ENCODE data around the gene PARP8. TPM values are rescaled to one million over a fixed set of nuclear protein-coding genes. Genes with fewer than 3 reads are reported as not detected.
A peak's percentile ranks its signal among the peaks of the same experiment; 100 is the strongest.

The PARP8 gene
- total RNA-seq, 2 experiments from 2014 or later = 181 to 200 TPM

DNA sequence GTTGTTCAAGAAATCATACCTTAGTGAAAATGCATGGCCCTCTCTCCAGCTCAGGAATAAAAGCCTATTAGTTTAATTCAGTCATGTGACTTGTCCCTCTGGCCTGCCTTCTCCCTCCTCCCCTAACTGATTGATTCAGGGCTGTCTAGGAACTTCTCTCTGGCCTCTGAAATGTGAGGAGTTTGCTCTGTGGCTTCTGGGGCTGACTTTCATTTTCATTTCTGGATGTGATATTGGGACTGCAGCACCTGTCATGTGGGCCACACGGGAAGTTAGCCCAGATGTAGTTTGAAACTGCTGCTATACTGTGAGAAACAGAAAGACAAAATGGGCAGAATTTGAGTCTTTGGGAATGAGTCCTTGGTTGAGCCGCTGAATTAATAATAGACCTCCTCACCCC, 44.8 kb downstream of the PARP8 start:
- peak overlapping the region; percentile 85 for H3K4me3 Mint-ChIP-seq
- peak; percentile 93 for ATAC-seq (ENCODE audit: poor library complexity)
- peak; percentile 21 to 90 (median 39) for DNase-seq
- H3K9me3 ChIP-seq (ENCODE audit: control insufficient read depth in 1 of 2, insufficient read depth in 1 of 2, low read length in 2 of 2) = no peaks in the 10 kb centered on the region
- H3K27ac ChIP-seq (ENCODE audit: low read depth in 1 of 2, low read length in 2 of 2) = peak overlapping the region; percentile 71 to 74
- peaks cover 31% of the 10 kb centered on the region for H3K4me1 ChIP-seq (ENCODE audit: insufficient read depth, low read length)
- peaks cover 7% of the 10 kb centered on the region for H3K36me3 Mint-ChIP-seq (ENCODE audit: low read depth)
- POLR2A ChIA-PET = interaction anchor here (1.1 to 1.8 kb wide), 3 partner anchors 11 to 44 kb away, joined by 3 to 13 read pairs (median 5); partner anchors contain the start of gene PARP8
- no peaks in the 10 kb centered on the region for H3K9me3 Mint-ChIP-seq
- H3K27ac Mint-ChIP-seq = peak overlapping the region; percentile 92
- H3K4me3 ChIP-seq (ENCODE audit: low read length) = peak overlapping the region; percentile 34
- H3K4me1 Mint-ChIP-seq (ENCODE audit: low read depth) = peaks cover 91% of the 10 kb centered on the region
- CTCF ChIA-PET = interaction anchor here (1.6 kb wide), 1 partner anchor 37 kb away, joined by 3 read pairs; no protein-coding TSS in a partner anchor
- intact Hi-C loops (cut with DNase I, micrococcal nuclease) = loop anchor here (1.0 to 5.0 kb wide), 3 partner anchors 34 to 49 kb away; no protein-coding TSS in a partner anchor
- no peaks in the 10 kb centered on the region for H3K27me3 Mint-ChIP-seq
- TF ChIP-seq, protein P1, sequence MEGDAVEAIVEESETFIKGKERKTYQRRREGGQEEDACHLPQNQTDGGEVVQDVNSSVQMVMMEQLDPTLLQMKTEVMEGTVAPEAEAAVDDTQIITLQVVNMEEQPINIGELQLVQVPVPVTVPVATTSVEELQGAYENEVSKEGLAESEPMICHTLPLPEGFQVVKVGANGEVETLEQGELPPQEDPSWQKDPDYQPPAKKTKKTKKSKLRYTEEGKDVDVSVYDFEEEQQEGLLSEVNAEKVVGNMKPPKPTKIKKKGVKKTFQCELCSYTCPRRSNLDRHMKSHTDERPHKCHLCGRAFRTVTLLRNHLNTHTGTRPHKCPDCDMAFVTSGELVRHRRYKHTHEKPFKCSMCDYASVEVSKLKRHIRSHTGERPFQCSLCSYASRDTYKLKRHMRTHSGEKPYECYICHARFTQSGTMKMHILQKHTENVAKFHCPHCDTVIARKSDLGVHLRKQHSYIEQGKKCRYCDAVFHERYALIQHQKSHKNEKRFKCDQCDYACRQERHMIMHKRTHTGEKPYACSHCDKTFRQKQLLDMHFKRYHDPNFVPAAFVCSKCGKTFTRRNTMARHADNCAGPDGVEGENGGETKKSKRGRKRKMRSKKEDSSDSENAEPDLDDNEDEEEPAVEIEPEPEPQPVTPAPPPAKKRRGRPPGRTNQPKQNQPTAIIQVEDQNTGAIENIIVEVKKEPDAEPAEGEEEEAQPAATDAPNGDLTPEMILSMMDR (IDR thresholded peaks at IDR 0.05) = no peak
- no peaks in the 10 kb centered on the region for H3K36me3 ChIP-seq (ENCODE audit: insufficient read depth, low read length)
- no peaks in the 10 kb centered on the region for H3K27me3 ChIP-seq (ENCODE audit: control insufficient read depth in 1 of 2, insufficient read depth in 2 of 2, low read length in 2 of 2)

DNA sequence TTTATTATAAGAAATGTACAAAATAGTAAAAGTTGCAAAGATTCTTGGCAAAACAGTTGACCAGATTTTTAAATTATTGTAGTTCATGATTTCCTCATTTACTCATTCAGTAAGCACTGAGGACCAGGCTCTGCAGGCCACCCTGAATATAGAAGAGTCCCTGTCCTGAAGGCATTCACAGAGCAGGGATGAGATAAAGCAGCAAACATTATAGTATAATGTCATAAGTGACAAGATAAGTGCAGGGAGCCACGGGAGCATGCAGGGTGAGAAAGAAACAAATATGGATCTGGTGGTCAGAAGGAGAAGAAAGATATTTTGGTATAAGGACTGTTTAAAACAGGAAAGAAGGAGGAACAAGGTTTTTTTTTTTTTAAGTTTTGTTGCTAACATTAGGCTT, 46.0 kb downstream of the PARP8 start:
- H3K36me3 ChIP-seq (ENCODE audit: insufficient read depth, low read length) = no peaks in the 10 kb centered on the region
- intact Hi-C loops (cut with DNase I, micrococcal nuclease) = loop anchor here (2.0 to 5.0 kb wide), 2 partner anchors 14 to 50 kb away; no protein-coding TSS in a partner anchor
- H3K36me3 Mint-ChIP-seq (ENCODE audit: low read depth) = peaks cover 11% of the 10 kb centered on the region
- H3K4me3 ChIP-seq (ENCODE audit: low read length) = no peak overlapping the region
- H3K4me1 Mint-ChIP-seq (ENCODE audit: low read depth) = peaks cover 91% of the 10 kb centered on the region
- TF ChIP-seq, protein P1 (IDR thresholded peaks at IDR 0.05) = no peak
- H3K27ac Mint-ChIP-seq = peak overlapping the region; percentile 92
- CTCF ChIA-PET = no interaction called here
- H3K4me1 ChIP-seq (ENCODE audit: insufficient read depth, low read length) = peaks cover 32% of the 10 kb centered on the region
- H3K27ac ChIP-seq (ENCODE audit: low read depth in 1 of 2, low read length in 2 of 2) = peak overlapping the region; percentile 33 to 74
- no peaks in the 10 kb centered on the region for H3K9me3 ChIP-seq (ENCODE audit: control insufficient read depth in 1 of 2, insufficient read depth in 1 of 2, low read length in 2 of 2)
- no peak for DNase-seq
- H3K4me3 Mint-ChIP-seq = peak overlapping the region; percentile 2
- POLR2A ChIA-PET = no interaction called here
- H3K9me3 Mint-ChIP-seq = no peaks in the 10 kb centered on the region
- no peaks in the 10 kb centered on the region for H3K27me3 ChIP-seq (ENCODE audit: control insufficient read depth in 1 of 2, insufficient read depth in 2 of 2, low read length in 2 of 2)
- ATAC-seq (ENCODE audit: poor library complexity) = no peak
- no peaks in the 10 kb centered on the region for H3K27me3 Mint-ChIP-seq

DNA sequence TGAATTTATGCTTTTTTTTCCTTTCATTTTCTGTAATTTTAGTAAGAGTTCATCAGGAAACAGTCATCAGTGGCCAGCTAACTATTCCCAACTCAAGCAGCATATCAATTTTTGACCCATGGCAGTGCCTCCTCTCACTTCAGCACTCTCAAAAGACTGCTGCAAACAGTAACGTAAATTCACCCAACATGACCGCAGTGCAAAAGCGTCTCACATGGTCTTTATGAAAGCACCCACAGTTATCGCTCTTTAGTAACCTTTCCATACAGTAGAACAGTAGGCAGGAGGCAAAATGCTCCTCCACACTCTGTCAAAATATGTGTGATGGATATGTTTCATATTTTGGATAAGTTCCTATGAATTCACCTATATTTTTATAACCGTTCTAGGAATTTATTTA, 48.6 kb downstream of the PARP8 start:
- Histone ChIP-seq H3K27ac (ENCODE audit: low read depth in 1 of 2, low read length in 2 of 2) (no peak overlapping the region), H3K4me3 (ENCODE audit: low read length) (no peak overlapping the region), H3K9me3 (ENCODE audit: control insufficient read depth in 1 of 2, insufficient read depth in 1 of 2, low read length in 2 of 2) (no peaks in the 10 kb centered on the region), H3K36me3 (ENCODE audit: insufficient read depth, low read length) (peaks cover 4% of the 10 kb centered on the region), H3K4me1 (ENCODE audit: insufficient read depth, low read length) (peaks cover 28% of the 10 kb centered on the region), H3K27me3 (ENCODE audit: control insufficient read depth in 1 of 2, insufficient read depth in 2 of 2, low read length in 2 of 2) (no peaks in the 10 kb centered on the region)
- CTCF ChIA-PET = interaction anchor here (1.1 kb wide), 2 partner anchors 11 to 24 kb away, joined by 4 read pairs; no protein-coding TSS in a partner anchor
- DNase-seq (no peak), ATAC-seq (ENCODE audit: poor library complexity) (no peak)
- TF ChIP-seq, protein P1 (IDR thresholded peaks at IDR 0.05) = no peak
- H3K27me3 Mint-ChIP-seq = no peaks in the 10 kb centered on the region
- H3K9me3 Mint-ChIP-seq = no peaks in the 10 kb centered on the region
- H3K36me3 Mint-ChIP-seq (ENCODE audit: low read depth) = peaks cover 25% of the 10 kb centered on the region
- H3K4me1 Mint-ChIP-seq (ENCODE audit: low read depth) = peaks cover 91% of the 10 kb centered on the region
- peak overlapping the region; percentile 84 for H3K27ac Mint-ChIP-seq
- intact Hi-C loops (cut with DNase I, micrococcal nuclease) = no loop called here
- H3K4me3 Mint-ChIP-seq = peak overlapping the region; percentile 60
- POLR2A ChIA-PET = interaction anchor here (0.8 to 1.6 kb wide), 3 partner anchors 11 to 52 kb away, joined by 3 to 10 read pairs (median 5); no protein-coding TSS in a partner anchor

All from CD4-positive, alpha-beta T cell (primary cell).